GM18868 (cell line): Measurements from ENCODE around the gene SLC25A38.
"Not testable (repeated sequence)": the region's sequence is repeated elsewhere in the genome, so short reads cannot be mapped to it uniquely, and the experiment has no call there.

Source experiments
- ATAC-seq: cut with Tn5 transposase; IDR thresholded peaks from one replicate; pipeline ENCODE4 v1.9.1; 2021; ENCODE audit warnings: mild to moderate bottlenecking, moderate library complexity; ENCODE audit not compliant: unreplicated experiment

The SLC25A38 gene

GRCh38 chr3:39383045-39383880, at the start of gene SLC25A38:
Gene SLC25A38 (plus strand): TSS chr3:39383370. CDS start chr3:39383725, 355 bp downstream.
- ATAC-seq = peak; percentile 76

GRCh38 chr3:39333607-39334006, 49.6 kb upstream of the SLC25A38 start:
- no peak for ATAC-seq

GRCh38 chr3:39334205-39334604, 49.0 kb upstream of the SLC25A38 start:
- ATAC-seq = no peak

GRCh38 chr3:39338201-39338600, 45.0 kb upstream of the SLC25A38 start:
- no peak for ATAC-seq

- ATAC-seq = no peak
Measured at GRCh38 chr3:39339086-39339485, 44.1 kb upstream of the SLC25A38 start.

- no peak for ATAC-seq
Measured at GRCh38 chr3:39343076-39343717, 40.0 kb upstream of the SLC25A38 start.

GRCh38 chr3:39343760-39344159, 39.4 kb upstream of the SLC25A38 start:
- ATAC-seq = no peak

- ATAC-seq = no peak
Measured at GRCh38 chr3:39344746-39345344, 38.3 kb upstream of the SLC25A38 start.

GRCh38 chr3:39346785-39347585, 36.2 kb upstream of the SLC25A38 start:
- ATAC-seq = peak; percentile 87

GRCh38 chr3:39347586-39347876, 35.6 kb upstream of the SLC25A38 start:
- ATAC-seq = peak; percentile 27

GRCh38 chr3:39349080-39349479, 34.1 kb upstream of the SLC25A38 start:
- no peak for ATAC-seq

- no peak for ATAC-seq
Measured at GRCh38 chr3:39350714-39351113, 32.5 kb upstream of the SLC25A38 start.

GRCh38 chr3:39351134-39351533, 32.0 kb upstream of the SLC25A38 start:
- not testable (repeated sequence) for ATAC-seq

- ATAC-seq = not testable (repeated sequence)
Measured at GRCh38 chr3:39353168-39353927, 29.8 kb upstream of the SLC25A38 start.

- no peak for ATAC-seq
Measured at GRCh38 chr3:39358333-39358732, 24.8 kb upstream of the SLC25A38 start.

GRCh38 chr3:39361252-39361927, 21.8 kb upstream of the SLC25A38 start:
- ATAC-seq = peak; percentile 86

GRCh38 chr3:39362192-39362591, 21.0 kb upstream of the SLC25A38 start:
- no peak for ATAC-seq

- ATAC-seq = no peak
Measured at GRCh38 chr3:39362812-39363211, 20.4 kb upstream of the SLC25A38 start.

GRCh38 chr3:39370450-39370849, 12.7 kb upstream of the SLC25A38 start:
- ATAC-seq = not testable (repeated sequence)

- no peak for ATAC-seq
Measured at GRCh38 chr3:39372833-39373232, 10.3 kb upstream of the SLC25A38 start.
